GM12878 (cell line): ENCODE results near the gene PSENEN. TPM values are rescaled to one million over a fixed set of nuclear protein-coding genes. Genes with fewer than 3 reads are reported as not detected.

Source experiments
- BCL3 ChIP-seq: IDR thresholded peaks from 2 replicates; pipeline ENCODE4 v1.6.1; 2011; ENCODE audit warnings: borderline replicate concordance, low read depth, mild to moderate bottlenecking, moderate library complexity, low read length; ENCODE audit not compliant: insufficient read depth, poor library complexity, severe bottlenecking
- BHLHE40 ChIP-seq, 2 experiments: fragments of 450-650 bp in 1 of 2; IDR thresholded peaks; 2 replicates each; pipeline ENCODE4 v1.6.1; 2011 to 2017; ENCODE audit warnings: low read depth in 2 of 2, borderline replicate concordance in 1 of 2, improper control_type of control experiment in 1 of 2, low read length in 1 of 2, mild to moderate bottlenecking in 1 of 2
- CHD1 ChIP-seq: IDR thresholded peaks from 2 replicates; pipeline ENCODE4 v1.6.1; 2012; ENCODE audit warnings: low read depth, low read length, improper control_type of control experiment
- HDGF ChIP-seq: fragments of 450-650 bp; IDR thresholded peaks from 2 replicates; pipeline ENCODE4 v1.6.1; 2016; ENCODE audit warnings: antibody characterized with exemption
- IRF5 ChIP-seq: fragments of 450-650 bp; IDR thresholded peaks from 2 replicates; pipeline ENCODE4 v1.6.1; 2017; ENCODE audit warnings: borderline replicate concordance
- NFYA ChIP-seq: IDR thresholded peaks from 2 replicates; pipeline ENCODE4 v1.6.1; 2011; ENCODE audit warnings: low read depth, mild to moderate bottlenecking, low read length, improper control_type of control experiment, borderline replicate concordance
- PBX3 ChIP-seq: IDR thresholded peaks from 2 replicates; pipeline ENCODE4 v1.6.1; 2011; ENCODE audit warnings: mild to moderate bottlenecking, low read depth, low read length, moderate library complexity; ENCODE audit not compliant: insufficient replicate concordance
- POLR2AphosphoS5 ChIP-seq: IDR thresholded peaks from 2 replicates; pipeline ENCODE4 v1.6.1; 2011; ENCODE audit warnings: mild to moderate bottlenecking, low read length, inconsistent platforms
- RELB ChIP-seq: fragments of 450-650 bp; IDR thresholded peaks from 2 replicates; pipeline ENCODE4 v1.6.1; 2017; ENCODE audit warnings: low read depth, mild to moderate bottlenecking, moderate library complexity
- ZNF207 ChIP-seq: fragments of 450-650 bp; IDR thresholded peaks from 2 replicates; pipeline ENCODE4 v1.6.1; 2014; ENCODE audit warnings: antibody characterized with exemption, mild to moderate bottlenecking, borderline replicate concordance
- polyA plus RNA-seq, 11 experiments: library from polyadenylated mRNA; depleted of rRNA in 4 of 11; unstranded in 6 of 11; stranded (reverse) in 5 of 11; fragments of >200 nt; fragmentation: Nextera tagmentation in 4 of 11; fragmentation: Illumina TruSeq in 1 of 11; extraction: Ambion mirVana in 4 of 11; extraction: Trizol in 1 of 11; gene quantifications; 1 replicate in 1 of 11; 2 replicates in 10 of 11; pipeline versions ENCODE4 v1.2.1 to v1.2.3, GENCODE V29; 2011 to 2016; ENCODE audit warnings: inconsistent platforms in 2 of 11, missing spikeins in 2 of 11, low read depth in 1 of 11
- total RNA-seq, 4 experiments: library from RNA; depleted of rRNA in 3 of 4; stranded (reverse); fragments of >200 nt in 3 of 4; fragmentation: Illumina TruSeq in 1 of 4; extraction: Trizol in 1 of 4; gene quantifications; 2 replicates each; pipeline versions ENCODE4 v1.2.1 to v1.2.3, GENCODE V29; 2013 to 2021

PSENEN gene
- total and polyA plus RNA-seq, 10 of the 15 experiments (the other 5 are each of a cell fraction or from before 2014, with no cell fraction given) = 14.4 to 178 (median 43.5) TPM

GRCh38 chr19:35739275-35740107 is 6.0 kb upstream of the PSENEN start (continued):
- TF ChIP-seq IRF5 (no peak), ZNF207 (no peak), BCL3 (peak; percentile 50), HDGF (no peak), RELB (no peak), CHD1 (no peak), BHLHE40 (IDR thresholded peaks at IDR 0.05; ENCODE audit: borderline replicate concordance in 1 of 2, low read depth in 2 of 2, low read length in 1 of 2) (no peak), NFYA (no peak), PBX3 (no peak), POLR2AphosphoS5 (0 out of 2 replicates have a peak, but pooled peaks have one; percentile 12)
